Suprapubic skin (tissue), 3 donors: ENCODE results near the gene CRABP1.

Experiments
- CTCF ChIP-seq, 2 donors: fragments of 200-600 bp in 1 of 2; fragments of 450-650 bp in 1 of 2; sonication (generic) in 1 of 2; IDR thresholded peaks; one replicate each; pipeline ENCODE4 v1.5.1; 2016 to 2019; ENCODE audit warnings: antibody characterized with exemption in 2 of 2, mild to moderate bottlenecking in 1 of 2, moderate library complexity in 1 of 2
- POLR2AphosphoS5 ChIP-seq, 3 donors: sonication (generic); formaldehyde crosslinking; IDR thresholded peaks; one replicate each; pipeline ENCODE4 v1.6.1; 2017; ENCODE audit warnings: antibody characterized with exemption in 3 of 3

DNA sequence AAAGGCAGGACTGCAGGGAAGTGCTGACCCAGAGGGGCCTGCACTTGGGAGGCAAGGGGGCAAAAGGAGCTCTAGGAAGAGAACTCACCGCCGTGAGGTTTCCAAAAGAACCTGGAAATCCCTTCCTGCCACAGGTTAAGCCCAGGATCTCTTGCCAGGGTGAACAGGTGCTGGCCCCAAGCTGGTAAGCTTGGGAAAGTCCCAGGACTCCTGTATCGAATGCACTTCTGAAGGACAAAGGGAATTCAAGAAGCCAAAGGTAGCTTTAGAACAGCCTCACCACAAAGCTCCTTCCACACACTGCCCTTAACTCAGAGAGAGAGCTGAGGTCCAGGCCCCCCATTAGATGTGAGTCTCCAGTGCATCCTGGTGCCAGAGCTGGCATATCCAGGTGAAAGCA, 28.9 kb upstream of the CRABP1 start:
- no peak for TF ChIP-seq CTCF (IDR thresholded peaks at IDR 0.05)
- TF ChIP-seq POLR2AphosphoS5 (IDR thresholded peaks at IDR 0.05) = no peak
